Activated naive CD8-positive, alpha-beta T cell treated with anti-CD3 and anti-CD28 coated beads, Interleukin-2, amount 10 ng/mL, durations not matched to agents 7 days and 5 days (primary cell): Measurements from ENCODE around the gene GCK. TPM values are rescaled to one million over a fixed set of nuclear protein-coding genes. Genes with fewer than 3 reads are reported as not detected.
A peak's percentile ranks its signal among the peaks of the same experiment; 100 is the strongest.
"Not testable (repeated sequence)": the region's sequence is repeated elsewhere in the genome, so short reads cannot be mapped to it uniquely, and the experiment has no call there.

Experiments used
- ATAC-seq: fragments of 150-1000 bp; cut with Tn5 transposase; one replicate; pipeline ENCODE4 v1.10.0; 2021; ENCODE audit warnings: low read depth, moderate library complexity
- POLR2A ChIA-PET: fragments of 350-600 bp; sonication (Branson Sonifier 250); formaldehyde crosslinking; loops from one replicate; lab custom pipeline; 2021; ENCODE audit warnings: antibody characterized with exemption; lab: Charles Lee
- DNase-seq: peaks from one replicate; pipeline ENCODE4 v3.0.0; 2021
- H3K27ac Mint-ChIP-seq: one replicate; pipeline ENCODE4 v1.8.0; 2022; ENCODE audit warnings: mild to moderate bottlenecking, mixed read lengths
- H3K27me3 Mint-ChIP-seq: one replicate; pipeline ENCODE4 v1.8.0; 2022; ENCODE audit warnings: mild to moderate bottlenecking, moderate library complexity, mixed read lengths
- H3K36me3 Mint-ChIP-seq: one replicate; pipeline ENCODE4 v1.8.0; 2021; ENCODE audit warnings: mild to moderate bottlenecking, mixed read lengths
- H3K4me1 Mint-ChIP-seq: one replicate; pipeline ENCODE4 v1.8.0; 2021; ENCODE audit warnings: mixed read lengths
- H3K4me3 Mint-ChIP-seq: one replicate; pipeline ENCODE4 v1.8.0; 2022; ENCODE audit warnings: mild to moderate bottlenecking, moderate library complexity, mixed read lengths
- H3K9me3 Mint-ChIP-seq: one replicate; pipeline ENCODE4 v1.8.0; 2021; ENCODE audit warnings: mixed read lengths
- total RNA-seq, 2 experiments: library from RNA; stranded (reverse); gene quantifications; one replicate each; pipeline ENCODE4 v1.2.3, GENCODE V29; 2021

GCK gene
- total RNA-seq, 2 experiments from 2014 or later: 0.23 to 0.30 TPM

DNA sequence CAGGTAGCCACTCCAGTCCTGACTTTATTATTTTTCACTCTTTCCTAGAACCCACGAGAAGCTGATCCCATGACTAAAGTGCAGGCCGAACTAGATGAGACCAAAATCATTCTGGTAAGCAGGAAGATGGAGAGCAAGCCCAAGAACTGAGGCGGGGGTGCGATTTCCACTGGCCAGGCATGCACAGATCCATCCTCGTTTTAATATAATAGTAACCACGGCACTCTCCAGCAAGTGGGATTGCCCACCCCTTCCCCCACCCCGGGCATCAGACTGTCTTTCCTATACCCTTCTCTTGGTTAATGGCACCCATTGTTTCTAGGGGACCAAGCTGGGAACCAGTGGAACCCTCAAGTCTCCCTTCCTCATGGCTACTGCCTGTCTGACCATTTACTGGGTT lies 18.8 kb upstream of the GCK start:
- no peak overlapping the region for H3K4me3 Mint-ChIP-seq
- H3K27ac Mint-ChIP-seq: no peak overlapping the region
- no peaks in the 10 kb centered on the region for H3K9me3 Mint-ChIP-seq
- no peak for ATAC-seq
- POLR2A ChIA-PET: no interaction called here
- H3K27me3 Mint-ChIP-seq: no peaks in the 10 kb centered on the region
- DNase-seq: no peak
- peaks cover 31% of the 10 kb centered on the region for H3K36me3 Mint-ChIP-seq
- H3K4me1 Mint-ChIP-seq: peaks cover 18% of the 10 kb centered on the region

DNA sequence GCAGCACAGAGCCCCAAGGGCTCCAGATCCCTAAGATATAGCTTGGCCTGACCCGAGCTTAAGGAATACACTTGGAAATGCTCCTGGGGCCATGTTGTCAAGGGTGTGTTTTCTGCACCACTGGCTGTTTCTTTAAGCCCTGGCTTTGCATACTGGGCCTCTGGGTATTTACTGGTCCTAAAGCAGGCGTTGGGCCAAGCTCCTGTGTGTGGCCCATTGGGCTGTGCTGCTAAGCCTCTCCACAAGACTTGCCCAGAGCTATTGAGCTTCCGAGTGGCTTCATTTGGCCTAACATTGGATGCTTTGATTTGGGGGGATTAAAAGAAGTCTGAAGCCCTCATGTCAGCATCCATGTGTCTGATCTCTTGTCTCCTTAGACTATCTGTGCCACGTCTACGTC lies 16.8 kb upstream of the GCK start:
- no peaks in the 10 kb centered on the region for H3K27me3 Mint-ChIP-seq
- DNase-seq (no peak), ATAC-seq (no peak)
- no peak overlapping the region for H3K27ac Mint-ChIP-seq
- no peaks in the 10 kb centered on the region for H3K9me3 Mint-ChIP-seq
- no peak overlapping the region for H3K4me3 Mint-ChIP-seq
- H3K36me3 Mint-ChIP-seq: peaks cover 24% of the 10 kb centered on the region
- peaks cover 22% of the 10 kb centered on the region for H3K4me1 Mint-ChIP-seq
- POLR2A ChIA-PET: no interaction called here

DNA sequence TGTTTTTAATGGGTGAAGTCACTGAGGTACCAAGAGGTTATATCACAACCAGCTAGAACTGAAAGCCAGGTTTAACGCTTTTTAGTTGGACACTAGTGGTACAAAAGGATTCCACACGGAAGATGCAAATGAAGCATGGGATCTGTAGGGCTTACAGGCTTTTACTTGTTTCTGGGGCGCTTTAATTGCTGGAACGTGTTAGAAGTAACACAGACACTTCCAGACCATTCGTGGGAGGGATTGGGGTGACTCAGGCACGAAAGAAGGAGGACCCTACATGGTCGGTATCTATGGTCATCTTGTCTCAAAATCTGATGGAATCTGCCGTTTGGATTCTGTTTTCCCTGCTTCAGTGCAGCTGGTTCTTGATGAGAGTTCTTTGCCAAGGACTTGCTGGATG lies 12.6 kb upstream of the GCK start:
- Mint-ChIP-seq H3K27me3 (peaks cover 2% of the 10 kb centered on the region), H3K4me3 (peak overlapping the region; percentile 90), H3K36me3 (peaks cover 13% of the 10 kb centered on the region), H3K9me3 (no peaks in the 10 kb centered on the region), H3K4me1 (peaks cover 25% of the 10 kb centered on the region), H3K27ac (peak overlapping the region; percentile 56)
- ATAC-seq (no peak), DNase-seq (no peak)
- POLR2A ChIA-PET: interaction anchor here (0.6 to 1.8 kb wide), 6 partner anchors 11 to 408 kb away, joined by 3 to 5 read pairs (median 3); no protein-coding TSS in a partner anchor

DNA sequence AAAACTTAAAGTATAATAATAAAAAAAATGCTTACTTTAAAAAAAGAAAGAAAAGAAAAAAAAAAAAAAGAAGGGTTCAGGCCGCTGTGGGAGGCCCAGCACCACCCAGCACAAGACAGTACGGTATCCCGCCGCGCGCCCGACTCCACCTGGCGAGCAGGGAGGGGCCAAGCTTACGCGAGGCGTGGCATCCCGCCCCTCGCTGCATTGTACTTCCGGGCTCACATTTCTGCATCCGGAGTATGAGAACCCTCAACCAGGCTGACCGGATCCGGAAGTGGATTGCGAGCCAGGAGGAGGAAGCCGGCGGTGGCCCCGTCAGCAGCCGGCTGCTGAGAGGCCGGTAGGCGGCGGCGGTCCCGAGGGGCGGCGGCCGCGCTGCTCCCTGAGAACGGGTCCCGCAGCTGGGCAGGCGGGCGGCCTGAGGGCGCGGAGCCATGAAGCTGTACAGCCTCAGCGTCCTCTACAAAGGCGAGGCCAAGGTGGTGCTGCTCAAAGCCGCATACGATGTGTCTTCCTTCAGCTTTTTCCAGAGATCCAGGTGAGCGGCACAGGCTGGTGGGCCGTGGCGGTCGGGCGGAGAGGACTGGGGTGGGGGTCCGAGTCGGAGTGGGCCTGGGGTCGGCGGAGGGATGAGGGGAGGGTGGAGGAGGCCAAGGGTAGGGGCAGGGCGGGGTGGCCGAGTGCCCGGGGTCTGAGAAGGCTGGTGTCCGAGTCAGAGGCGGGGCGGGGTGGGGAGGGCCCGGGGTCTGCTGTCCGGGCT lies 11.6 kb upstream of the GCK start, which contains the start of gene YKT6:
Gene YKT6, plus strand, starts transcription at position 280 of the 763 bp plus-strand sequence. Its CDS starts 158 bp downstream, at position 438.
- no peaks in the 10 kb centered on the region for H3K9me3 Mint-ChIP-seq
- POLR2A ChIA-PET: interaction anchor here (0.6 to 1.8 kb wide), 12 partner anchors 11 to 409 kb away, joined by 3 to 7 read pairs (median 4); partner anchors contain the start of genes DBNL and PGAM2
- peaks cover 33% of the 10 kb centered on the region for H3K4me1 Mint-ChIP-seq
- ATAC-seq (peak; percentile 98), DNase-seq (peak; percentile 92)
- H3K36me3 Mint-ChIP-seq: peaks cover 10% of the 10 kb centered on the region
- H3K27me3 Mint-ChIP-seq: peaks cover 2% of the 10 kb centered on the region
- peak within 1 kb of the TSS; percentile 82 for H3K27ac Mint-ChIP-seq
- peak within 1 kb of the TSS; percentile 90 for H3K4me3 Mint-ChIP-seq

- H3K36me3 Mint-ChIP-seq, H3K27ac Mint-ChIP-seq, ATAC-seq, H3K27me3 Mint-ChIP-seq, DNase-seq, H3K9me3 Mint-ChIP-seq: not testable (repeated sequence)
- peak overlapping the region; percentile 60 for H3K4me3 Mint-ChIP-seq
- POLR2A ChIA-PET: interaction anchor here (0.9 to 1.8 kb wide), 7 partner anchors 25 to 291 kb away, joined by 3 to 7 read pairs (median 5); partner anchors contain the start of genes DBNL and PGAM2
- H3K4me1 Mint-ChIP-seq: peaks cover 33% of the 10 kb centered on the region
These were observed 10.9 kb upstream of the GCK start for GRCh38 chr7:44200163-44200562.

- H3K4me3 Mint-ChIP-seq: no peak overlapping the region
- DNase-seq (no peak), ATAC-seq (no peak)
- peaks cover 4% of the 10 kb centered on the region for H3K27me3 Mint-ChIP-seq
- no peaks in the 10 kb centered on the region for H3K36me3 Mint-ChIP-seq
- no peaks in the 10 kb centered on the region for H3K9me3 Mint-ChIP-seq
- H3K4me1 Mint-ChIP-seq: peaks cover 25% of the 10 kb centered on the region
- H3K27ac Mint-ChIP-seq: no peak overlapping the region
- POLR2A ChIA-PET: no interaction called here
These were observed 8.2 kb upstream of the GCK start for GRCh38 chr7:44197474-44197873.

- peaks cover 15% of the 10 kb centered on the region for H3K4me1 Mint-ChIP-seq
- POLR2A ChIA-PET: no interaction called here
- no peak overlapping the region for H3K27ac Mint-ChIP-seq
- H3K36me3 Mint-ChIP-seq: no peaks in the 10 kb centered on the region
- ATAC-seq (peak; percentile 27), DNase-seq (no peak)
- H3K4me3 Mint-ChIP-seq: no peak overlapping the region
- H3K27me3 Mint-ChIP-seq: peaks cover 9% of the 10 kb centered on the region
- H3K9me3 Mint-ChIP-seq: no peaks in the 10 kb centered on the region
These were observed 7.2 kb upstream of the GCK start for GRCh38 chr7:44196450-44196872.

- POLR2A ChIA-PET: no interaction called here
- ATAC-seq: no peak
- H3K36me3 Mint-ChIP-seq: no peaks in the 10 kb centered on the region
- H3K4me3 Mint-ChIP-seq: no peak overlapping the region
- H3K27me3 Mint-ChIP-seq: peaks cover 9% of the 10 kb centered on the region
- no peak overlapping the region for H3K27ac Mint-ChIP-seq
- H3K9me3 Mint-ChIP-seq: no peaks in the 10 kb centered on the region
- no peak for DNase-seq
- peaks cover 14% of the 10 kb centered on the region for H3K4me1 Mint-ChIP-seq
These were observed 6.7 kb upstream of the GCK start for GRCh38 chr7:44195889-44196288.

DNA sequence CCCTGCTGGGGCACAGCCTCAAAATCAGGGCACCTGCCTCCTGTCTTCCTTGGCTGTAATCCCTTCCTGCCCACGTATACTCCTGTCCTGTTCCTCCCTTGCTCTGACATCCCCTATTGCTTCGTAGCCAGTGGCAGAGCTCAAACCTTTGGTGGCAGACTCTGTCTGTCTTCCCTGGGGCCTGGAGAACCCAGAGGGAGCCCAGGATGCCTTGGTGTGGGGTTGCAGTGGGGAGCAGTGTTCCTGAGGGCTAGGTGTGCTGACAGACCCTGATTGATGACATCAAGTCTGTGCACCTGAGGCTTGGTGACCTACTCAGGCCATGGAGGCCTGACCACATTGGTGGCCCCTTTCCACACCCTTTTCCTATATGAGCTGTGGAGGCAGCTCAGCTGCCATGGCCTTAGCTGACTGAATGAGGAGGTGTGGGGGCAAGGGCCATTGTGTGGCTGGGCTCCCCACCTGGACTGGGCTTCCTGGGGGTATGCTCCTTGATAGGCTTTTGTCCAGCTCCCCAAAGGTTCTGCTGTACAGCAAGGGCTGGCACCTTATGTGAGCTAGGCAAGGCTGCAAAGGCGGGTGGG lies 5.4 kb upstream of the GCK start:
- peaks cover 11% of the 10 kb centered on the region for H3K4me1 Mint-ChIP-seq
- ATAC-seq: no peak
- H3K27me3 Mint-ChIP-seq: peaks cover 9% of the 10 kb centered on the region
- no peak for DNase-seq
- H3K36me3 Mint-ChIP-seq: no peaks in the 10 kb centered on the region
- H3K9me3 Mint-ChIP-seq: no peaks in the 10 kb centered on the region
- no peak overlapping the region for H3K4me3 Mint-ChIP-seq
- POLR2A ChIA-PET: interaction anchor here (0.8 to 1.4 kb wide), 3 partner anchors 107 to 387 kb away, joined by 3 to 5 read pairs (median 3); partner anchors contain the start of gene TMED4
- no peak overlapping the region for H3K27ac Mint-ChIP-seq

- Mint-ChIP-seq H3K4me1 (peaks cover 11% of the 10 kb centered on the region), H3K27ac (no peak overlapping the region), H3K9me3 (no peaks in the 10 kb centered on the region), H3K4me3 (no peak overlapping the region), H3K36me3 (no peaks in the 10 kb centered on the region), H3K27me3 (peaks cover 8% of the 10 kb centered on the region)
- no peak for DNase-seq
- POLR2A ChIA-PET: interaction anchor here (1.4 kb wide), 1 partner anchor 107 kb away, joined by 3 read pairs; no protein-coding TSS in a partner anchor
- no peak for ATAC-seq
These were observed 4.8 kb upstream of the GCK start for GRCh38 chr7:44194069-44194468.

DNA sequence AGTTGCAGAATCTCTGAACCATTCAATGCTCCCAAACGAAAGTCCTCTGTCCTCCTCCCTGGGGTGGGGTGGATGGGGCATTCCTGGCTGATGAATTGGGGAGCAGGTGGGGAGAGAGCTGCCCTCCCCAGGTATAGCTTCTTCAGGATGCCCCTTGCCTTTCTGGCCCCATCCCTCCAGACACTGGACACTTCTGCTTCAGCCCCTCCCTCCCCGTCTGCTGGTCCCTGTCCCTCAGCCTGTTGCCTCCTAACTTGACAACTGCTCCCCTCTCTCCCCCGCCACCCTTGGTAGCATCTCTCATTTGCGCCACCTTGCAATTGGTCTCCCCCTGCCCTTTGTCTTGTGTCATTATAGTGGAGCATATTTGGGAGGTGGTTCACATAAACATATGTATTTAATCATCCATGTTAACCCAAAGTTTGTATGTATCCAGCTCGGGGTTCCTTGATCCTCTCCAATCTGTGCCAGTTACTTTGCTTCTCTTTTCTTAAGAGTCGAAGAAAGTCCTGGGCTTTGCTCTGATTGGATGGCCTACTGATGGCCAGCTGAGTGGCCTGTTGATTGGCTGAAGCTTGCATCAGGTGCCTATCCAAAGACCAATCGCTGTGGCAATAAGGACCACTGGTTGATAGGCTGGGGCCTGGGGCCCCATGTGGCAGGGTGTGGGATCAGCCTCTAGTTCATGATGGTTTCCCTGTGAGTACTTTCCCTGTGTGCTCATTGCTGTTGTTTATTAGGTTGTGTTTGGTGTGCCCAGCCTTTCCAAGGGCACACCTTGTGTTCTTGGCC lies 4.0 kb upstream of the GCK start:
- H3K4me3 Mint-ChIP-seq: no peak overlapping the region
- no peaks in the 10 kb centered on the region for H3K36me3 Mint-ChIP-seq
- POLR2A ChIA-PET: no interaction called here
- peaks cover 11% of the 10 kb centered on the region for H3K4me1 Mint-ChIP-seq
- H3K9me3 Mint-ChIP-seq: no peaks in the 10 kb centered on the region
- ATAC-seq: no peak
- peaks cover 7% of the 10 kb centered on the region for H3K27me3 Mint-ChIP-seq
- H3K27ac Mint-ChIP-seq: no peak overlapping the region
- no peak for DNase-seq

DNA sequence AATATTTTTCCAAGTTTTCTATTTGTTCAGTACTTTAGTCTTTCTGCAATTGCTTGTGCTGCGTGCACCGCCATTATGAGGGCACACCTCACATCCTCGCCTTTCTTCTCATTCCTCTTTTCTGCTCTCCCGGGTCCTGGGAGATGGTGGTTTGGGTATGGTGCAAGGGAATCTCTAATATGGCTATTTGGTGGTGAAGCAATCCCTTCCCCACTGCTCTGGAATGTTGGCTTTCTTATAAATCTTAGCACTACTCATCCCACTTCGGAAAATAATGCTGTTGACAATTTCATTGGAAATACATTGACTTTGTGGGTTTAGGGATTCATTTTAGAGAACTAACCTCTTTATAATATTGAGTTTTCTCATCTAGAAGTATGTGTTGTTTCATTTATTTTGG lies 1.9 kb upstream of the GCK start:
- POLR2A ChIA-PET: no interaction called here
- peaks cover 9% of the 10 kb centered on the region for H3K27me3 Mint-ChIP-seq
- ATAC-seq: no peak
- no peaks in the 10 kb centered on the region for H3K9me3 Mint-ChIP-seq
- no peak overlapping the region for H3K4me3 Mint-ChIP-seq
- no peaks in the 10 kb centered on the region for H3K36me3 Mint-ChIP-seq
- H3K27ac Mint-ChIP-seq: no peak overlapping the region
- DNase-seq: no peak
- peaks cover 6% of the 10 kb centered on the region for H3K4me1 Mint-ChIP-seq
